Measurements from ENCODE around the gene TES.

GRCh38 chr7:116197360-116197759 lies 13.0 kb upstream of the TES start:
- TF ChIP-seq, protein P1, sequence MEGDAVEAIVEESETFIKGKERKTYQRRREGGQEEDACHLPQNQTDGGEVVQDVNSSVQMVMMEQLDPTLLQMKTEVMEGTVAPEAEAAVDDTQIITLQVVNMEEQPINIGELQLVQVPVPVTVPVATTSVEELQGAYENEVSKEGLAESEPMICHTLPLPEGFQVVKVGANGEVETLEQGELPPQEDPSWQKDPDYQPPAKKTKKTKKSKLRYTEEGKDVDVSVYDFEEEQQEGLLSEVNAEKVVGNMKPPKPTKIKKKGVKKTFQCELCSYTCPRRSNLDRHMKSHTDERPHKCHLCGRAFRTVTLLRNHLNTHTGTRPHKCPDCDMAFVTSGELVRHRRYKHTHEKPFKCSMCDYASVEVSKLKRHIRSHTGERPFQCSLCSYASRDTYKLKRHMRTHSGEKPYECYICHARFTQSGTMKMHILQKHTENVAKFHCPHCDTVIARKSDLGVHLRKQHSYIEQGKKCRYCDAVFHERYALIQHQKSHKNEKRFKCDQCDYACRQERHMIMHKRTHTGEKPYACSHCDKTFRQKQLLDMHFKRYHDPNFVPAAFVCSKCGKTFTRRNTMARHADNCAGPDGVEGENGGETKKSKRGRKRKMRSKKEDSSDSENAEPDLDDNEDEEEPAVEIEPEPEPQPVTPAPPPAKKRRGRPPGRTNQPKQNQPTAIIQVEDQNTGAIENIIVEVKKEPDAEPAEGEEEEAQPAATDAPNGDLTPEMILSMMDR (IDR thresholded peaks at IDR 0.05) = no peak
- TF ChIP-seq POLR2A (IDR thresholded peaks at IDR 0.05) = no peak

Measured in testis (tissue), 2 donors.